Measurements from ENCODE around the gene NHERF1.

NHERF1 gene

DNA sequence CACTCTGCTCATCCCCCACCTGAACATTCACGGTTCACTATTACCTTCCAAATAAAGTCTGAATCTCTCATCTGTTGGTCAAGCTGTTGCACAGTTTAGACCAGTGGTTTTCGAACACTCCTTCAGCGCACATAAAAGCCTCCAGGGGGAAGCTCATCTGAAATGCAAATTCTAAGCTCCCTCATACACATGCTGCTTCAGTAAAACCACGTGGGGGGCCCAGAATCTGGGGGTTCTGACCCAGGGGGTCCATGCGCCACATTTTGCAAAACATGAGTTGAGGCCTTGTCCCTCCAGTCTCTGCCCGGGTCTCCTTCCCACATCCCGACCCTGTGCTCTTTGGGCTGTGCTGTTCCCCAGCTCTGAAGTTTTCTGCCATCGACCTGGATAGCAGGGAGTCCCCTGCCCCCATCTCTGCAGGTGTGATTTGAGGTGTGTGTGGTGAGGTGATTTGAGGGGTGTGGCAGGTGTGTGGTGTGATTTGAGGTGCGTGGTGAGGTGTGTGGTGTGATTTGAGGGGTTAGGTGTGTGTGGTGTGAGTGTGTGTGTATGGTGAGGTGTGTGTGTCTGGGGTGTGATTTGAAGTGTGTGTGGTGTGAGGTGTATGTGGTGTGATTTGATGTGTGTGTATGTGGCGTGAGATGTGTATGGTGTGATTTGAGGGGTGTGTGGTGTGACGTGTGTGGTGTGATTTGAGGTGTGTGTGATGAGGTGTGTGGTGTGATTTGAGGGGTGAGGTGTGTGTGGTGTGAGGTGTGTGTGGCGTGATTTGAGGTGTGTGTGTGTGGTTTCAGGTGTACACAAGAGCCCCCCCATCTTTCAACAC is 16.2 kb upstream of the NHERF1 start:
- Histone ChIP-seq H3K27me3 (ENCODE audit: insufficient read depth, low read depth) (peaks cover 8% of the 10 kb centered on the region; the same call in 1 of the 2 replicates), H2AFZ (ENCODE audit: low read depth) (no peak overlapping the region), H3K79me2 (ENCODE audit: insufficient read depth, low read depth) (no peaks in the 10 kb centered on the region), H4K20me1 (ENCODE audit: insufficient read depth) (no peaks in the 10 kb centered on the region), H3K4me2 (no peak overlapping the region), H3K4me1 (ENCODE audit: low read depth, poor library complexity, severe bottlenecking) (no peaks in the 10 kb centered on the region), H3K9ac (no peak overlapping the region), H3K27ac (no peak overlapping the region), H3K36me3 (ENCODE audit: insufficient read depth) (no peaks in the 10 kb centered on the region), H3K4me3 (IDR thresholded peaks at IDR 0.05; ENCODE audit: insufficient read depth, low read depth, low read length) (no peak overlapping the region)
- TF ChIP-seq CTCF (conservative IDR thresholded peaks at IDR 0.05; ENCODE audit: low read depth, low read length), result no peak

DNA sequence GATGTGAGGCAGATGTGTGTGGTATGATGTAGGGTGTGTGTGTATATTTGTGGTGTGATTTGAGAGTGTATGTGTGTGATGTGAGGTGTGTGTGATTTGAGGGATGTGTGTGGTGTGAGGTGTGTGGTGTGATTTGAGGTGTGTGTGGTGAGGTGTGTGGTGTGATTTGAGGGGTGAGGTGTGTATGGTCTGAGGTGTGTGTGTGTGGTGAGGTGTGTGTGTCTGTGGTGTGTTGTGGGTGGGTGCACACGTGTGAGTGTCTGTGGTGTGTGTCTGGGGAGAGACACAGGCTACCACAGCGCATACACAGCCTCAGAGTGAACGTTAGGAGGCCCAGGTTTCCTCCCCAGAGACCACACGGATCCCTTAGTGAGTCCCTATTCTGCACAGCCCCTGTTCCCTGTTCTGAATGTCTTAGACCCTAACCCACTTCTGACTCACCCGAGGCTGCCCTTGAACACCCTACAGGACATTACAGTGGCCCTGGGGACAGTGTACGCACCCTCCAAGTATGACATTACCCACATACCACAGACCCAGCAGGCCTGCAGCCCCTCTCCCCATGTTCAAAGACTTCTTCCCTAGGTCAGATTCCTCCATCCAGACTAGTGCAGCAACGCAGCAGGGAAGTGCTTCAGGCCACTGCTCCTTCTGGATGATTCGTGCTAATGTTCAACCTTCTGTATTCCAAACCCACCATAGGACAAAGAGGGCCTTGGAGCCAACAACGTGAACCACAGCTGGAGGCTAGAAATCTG is 14.9 kb upstream of the NHERF1 start:
- no peak overlapping the region for H3K4me2 ChIP-seq
- H3K9ac ChIP-seq, result no peak overlapping the region
- H2AFZ ChIP-seq (ENCODE audit: low read depth), result no peak overlapping the region
- H4K20me1 ChIP-seq (ENCODE audit: insufficient read depth), result no peaks in the 10 kb centered on the region
- peaks cover 9% of the 10 kb centered on the region for H3K4me1 ChIP-seq (ENCODE audit: low read depth, poor library complexity, severe bottlenecking)
- no peak overlapping the region for H3K4me3 ChIP-seq (IDR thresholded peaks at IDR 0.05; ENCODE audit: insufficient read depth, low read depth, low read length)
- no peak overlapping the region for H3K27ac ChIP-seq
- TF ChIP-seq CTCF (conservative IDR thresholded peaks at IDR 0.05; ENCODE audit: low read depth, low read length), result no peak
- no peaks in the 10 kb centered on the region for H3K36me3 ChIP-seq (ENCODE audit: insufficient read depth)
- H3K79me2 ChIP-seq (ENCODE audit: insufficient read depth, low read depth), result no peaks in the 10 kb centered on the region
- peaks cover 11% of the 10 kb centered on the region; the same call in 1 of the 2 replicates for H3K27me3 ChIP-seq (ENCODE audit: insufficient read depth, low read depth)

DNA sequence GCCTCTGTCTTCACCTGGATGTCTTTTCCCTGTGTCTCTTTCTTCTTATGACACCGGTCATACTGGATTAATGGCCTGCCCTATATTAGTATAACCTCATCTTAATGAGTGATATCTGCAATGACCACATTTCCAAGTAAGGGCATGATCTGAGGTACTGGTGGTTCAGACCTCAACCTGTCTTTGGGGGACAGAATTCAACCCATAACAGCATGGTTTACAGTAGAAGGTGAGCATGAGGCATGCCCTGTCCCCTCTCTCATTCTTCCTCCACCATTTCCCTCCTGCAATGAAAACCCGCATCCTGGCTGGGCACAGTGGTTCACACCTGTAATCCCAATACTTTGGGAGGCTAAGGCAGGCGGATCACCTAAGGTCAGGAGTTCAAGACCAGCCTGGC is 14.2 kb upstream of the NHERF1 start:
- no peaks in the 10 kb centered on the region for H4K20me1 ChIP-seq (ENCODE audit: insufficient read depth)
- H3K79me2 ChIP-seq (ENCODE audit: insufficient read depth, low read depth), result no peaks in the 10 kb centered on the region
- H2AFZ ChIP-seq (ENCODE audit: low read depth), result no peak overlapping the region
- H3K27me3 ChIP-seq (ENCODE audit: insufficient read depth, low read depth), result peaks cover 11% of the 10 kb centered on the region; the same call in 1 of the 2 replicates
- no peak overlapping the region for H3K27ac ChIP-seq
- no peak overlapping the region for H3K4me3 ChIP-seq (IDR thresholded peaks at IDR 0.05; ENCODE audit: insufficient read depth, low read depth, low read length)
- TF ChIP-seq CTCF (conservative IDR thresholded peaks at IDR 0.05; ENCODE audit: low read depth, low read length), result no peak
- H3K9ac ChIP-seq, result no peak overlapping the region
- peaks cover 16% of the 10 kb centered on the region for H3K4me1 ChIP-seq (ENCODE audit: low read depth, poor library complexity, severe bottlenecking)
- H3K36me3 ChIP-seq (ENCODE audit: insufficient read depth), result no peaks in the 10 kb centered on the region
- H3K4me2 ChIP-seq, result no peak overlapping the region

- Histone ChIP-seq H3K4me3 (IDR thresholded peaks at IDR 0.05; ENCODE audit: insufficient read depth, low read depth, low read length) (no peak within 1 kb of the TSS), H3K27me3 (ENCODE audit: insufficient read depth, low read depth) (peaks cover 11% of the 10 kb centered on the region; the same call in 1 of the 2 replicates), H3K4me2 (peak within 1 kb of the TSS; percentile 88), H2AFZ (ENCODE audit: low read depth) (peak within 1 kb of the TSS; percentile 82), H3K36me3 (ENCODE audit: insufficient read depth) (no peaks in the 10 kb centered on the region), H3K27ac (peak within 1 kb of the TSS; percentile 33), H3K9ac (no peak within 1 kb of the TSS; the same call in 1 of the 2 replicates), H3K4me1 (ENCODE audit: low read depth, poor library complexity, severe bottlenecking) (peaks cover 32% of the 10 kb centered on the region), H3K79me2 (ENCODE audit: insufficient read depth, low read depth) (no peaks in the 10 kb centered on the region), H4K20me1 (ENCODE audit: insufficient read depth) (no peaks in the 10 kb centered on the region)
- TF ChIP-seq CTCF (conservative IDR thresholded peaks at IDR 0.05; ENCODE audit: low read depth, low read length), result peak; percentile 26; the same call in 1 of the 2 replicates
These were observed 11.7 kb upstream of the NHERF1 start, which contains the start of gene RAB37 for GRCh38 chr17:74736513-74737298. Gene RAB37 (plus strand): TSS chr17:74737256. CDS start chr17:74737273, 17 bp downstream.

Measured in KMS-11 (cell line).